ENCODE results near the gene APEH.

The APEH gene

DNA sequence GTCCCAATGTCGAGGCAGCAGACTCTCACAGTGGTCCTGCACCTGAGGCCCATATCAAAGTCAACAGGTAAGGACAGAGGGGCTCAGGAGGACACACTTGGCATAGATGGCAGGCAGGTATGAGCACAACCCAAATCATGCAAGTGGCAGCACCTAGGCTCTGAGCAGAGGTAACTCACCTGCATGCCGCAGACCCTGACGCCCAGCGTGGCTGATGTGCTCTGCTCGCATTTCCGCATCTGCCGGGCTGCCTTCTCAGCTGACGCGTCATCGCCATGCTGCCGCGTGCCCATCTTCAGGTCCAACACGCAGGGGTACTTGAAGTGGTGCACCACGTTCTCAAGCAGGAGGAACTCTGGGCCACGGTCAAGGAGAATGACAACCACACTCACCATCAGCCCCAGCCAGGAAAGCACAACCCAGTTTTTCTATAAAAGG is 53.8 kb downstream of the APEH start:
- TF ChIP-seq, protein P1, sequence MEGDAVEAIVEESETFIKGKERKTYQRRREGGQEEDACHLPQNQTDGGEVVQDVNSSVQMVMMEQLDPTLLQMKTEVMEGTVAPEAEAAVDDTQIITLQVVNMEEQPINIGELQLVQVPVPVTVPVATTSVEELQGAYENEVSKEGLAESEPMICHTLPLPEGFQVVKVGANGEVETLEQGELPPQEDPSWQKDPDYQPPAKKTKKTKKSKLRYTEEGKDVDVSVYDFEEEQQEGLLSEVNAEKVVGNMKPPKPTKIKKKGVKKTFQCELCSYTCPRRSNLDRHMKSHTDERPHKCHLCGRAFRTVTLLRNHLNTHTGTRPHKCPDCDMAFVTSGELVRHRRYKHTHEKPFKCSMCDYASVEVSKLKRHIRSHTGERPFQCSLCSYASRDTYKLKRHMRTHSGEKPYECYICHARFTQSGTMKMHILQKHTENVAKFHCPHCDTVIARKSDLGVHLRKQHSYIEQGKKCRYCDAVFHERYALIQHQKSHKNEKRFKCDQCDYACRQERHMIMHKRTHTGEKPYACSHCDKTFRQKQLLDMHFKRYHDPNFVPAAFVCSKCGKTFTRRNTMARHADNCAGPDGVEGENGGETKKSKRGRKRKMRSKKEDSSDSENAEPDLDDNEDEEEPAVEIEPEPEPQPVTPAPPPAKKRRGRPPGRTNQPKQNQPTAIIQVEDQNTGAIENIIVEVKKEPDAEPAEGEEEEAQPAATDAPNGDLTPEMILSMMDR (conservative IDR thresholded peaks at IDR 0.05; ENCODE audit: low read length) = no peak

DNA sequence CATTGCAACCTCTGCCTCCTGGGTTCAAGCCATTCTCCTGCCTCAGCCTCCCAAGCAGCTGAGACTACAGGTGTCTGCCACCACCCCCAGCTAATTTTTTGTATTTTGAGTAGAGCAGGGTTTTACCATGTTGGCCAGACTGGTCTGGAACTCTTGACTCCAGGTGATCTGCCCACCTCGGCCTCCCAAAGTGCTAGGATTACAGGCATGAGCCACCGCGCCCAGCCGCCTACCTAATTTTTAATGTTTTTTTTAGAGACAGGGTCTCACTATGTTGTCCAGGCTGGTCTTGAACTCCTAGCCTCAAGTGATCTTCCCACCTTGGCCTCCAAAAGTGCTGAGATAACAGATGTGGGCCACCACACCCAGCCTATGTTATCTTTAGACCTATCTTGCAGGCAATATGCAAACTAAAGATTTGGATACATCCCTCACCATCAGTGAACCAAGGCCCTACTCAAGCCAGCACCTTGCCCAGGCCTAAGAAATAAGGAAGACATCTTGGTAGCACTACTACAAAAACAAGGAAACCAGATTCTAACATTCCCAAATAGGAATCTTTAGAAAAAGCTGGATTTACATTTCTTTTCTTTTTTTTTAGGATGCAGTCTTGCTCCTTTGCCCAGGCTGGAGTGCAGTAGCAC is 55.9 kb downstream of the APEH start:
- no peak for DNase-seq (ENCODE audit: low read depth)
- TF ChIP-seq, protein P1 (conservative IDR thresholded peaks at IDR 0.05; ENCODE audit: low read length) = no peak
- no peak overlapping the region for H3K4me3 ChIP-seq (ENCODE audit: low read length)

More for the DNA sequence above, 53.8 kb downstream of the APEH start:
- no peak for DNase-seq (ENCODE audit: low read depth)
- H3K4me3 ChIP-seq (ENCODE audit: low read length) = no peak overlapping the region

DNA sequence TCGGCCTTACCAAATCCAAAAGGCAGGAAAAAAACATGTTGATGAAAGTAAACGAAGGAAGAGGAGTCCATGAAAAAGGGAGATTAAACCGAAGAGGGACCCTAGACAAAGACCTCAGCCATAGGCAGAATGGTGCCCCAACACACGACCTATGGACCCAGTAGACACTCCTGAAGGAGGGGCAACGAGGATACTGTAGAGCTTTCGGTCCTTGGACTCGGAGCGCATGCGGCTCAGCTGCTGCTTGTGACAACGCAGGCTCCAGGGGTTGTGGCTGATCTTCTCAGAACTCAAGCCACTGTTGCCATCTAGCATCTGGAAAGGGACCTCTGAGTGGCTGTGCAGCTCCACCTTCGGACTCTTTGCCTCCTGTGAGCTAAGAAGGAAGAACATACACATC is 58.4 kb downstream of the APEH start:
- no peak for DNase-seq (ENCODE audit: low read depth)
- TF ChIP-seq, protein P1 (conservative IDR thresholded peaks at IDR 0.05; ENCODE audit: low read length) = no peak
- no peak overlapping the region for H3K4me3 ChIP-seq (ENCODE audit: low read length)

DNA sequence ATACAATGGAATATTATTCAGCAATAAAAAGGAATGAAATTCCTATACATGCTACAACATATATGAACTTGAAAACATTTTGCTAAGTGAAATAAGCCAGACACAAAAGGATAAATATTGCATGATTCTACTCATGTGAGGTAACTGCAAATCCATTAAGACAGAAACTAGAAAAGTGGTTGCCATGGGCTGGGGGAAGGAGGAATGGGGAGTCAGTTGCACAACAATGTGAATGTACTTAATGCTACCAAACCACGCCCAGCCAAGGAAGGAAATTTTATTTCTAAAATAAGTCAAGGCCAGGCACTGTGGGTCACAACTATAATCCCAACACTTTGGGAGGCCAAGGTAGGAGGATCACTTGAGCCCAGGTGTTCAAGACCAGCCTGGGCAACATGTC is 59.4 kb downstream of the APEH start:
- DNase-seq (ENCODE audit: low read depth) = peak; percentile 25
- H3K4me3 ChIP-seq (ENCODE audit: low read length) = no peak overlapping the region
- TF ChIP-seq, protein P1 (conservative IDR thresholded peaks at IDR 0.05; ENCODE audit: low read length) = no peak

Data from AG10803 (cell line).